Measurements from ENCODE around the gene MST1.

- TF ChIP-seq HDAC2 (IDR thresholded peaks at IDR 0.05; ENCODE audit: borderline replicate concordance in 1 of 2, low read depth in 2 of 2, low read length in 2 of 2) (no peak), TAF1 (IDR thresholded peaks at IDR 0.05; ENCODE audit: low read depth, low read length) (no peak)
Measured at GRCh38 chr3:49729966-49730609, 40.8 kb upstream of the MST1 start.
